IMR-90 (cell line): ENCODE results near the gene RNF217. TPM values are rescaled to one million over a fixed set of nuclear protein-coding genes. Genes with fewer than 3 reads are reported as not detected.

ENCODE experiments used
- ATAC-seq: fragments of 200-7000 bp; cut with Tn5 transposase; 2 replicates; pipeline ENCODE4 v1.9.1; 2020; ENCODE audit warnings: low read depth, mild to moderate bottlenecking, moderate library complexity
- BruUV-seq: library from RNA; stranded (reverse); fragments of 400-500 nt; replicated peaks from 2 replicates; lab custom pipeline; 2021; lab: Mats Ljungman, UMichigan
- CTCF ChIA-PET: fragments of 300-600 bp; formaldehyde crosslinking; extraction: SDS; loops from one replicate; lab custom pipeline; 2021; ENCODE audit warnings: antibody characterized with exemption; lab: Yijun Ruan, JAX
- POLR2A ChIA-PET: fragments of 300-600 bp; sonication (Branson Sonifier 250); formaldehyde crosslinking; loops from one replicate; lab custom pipeline; 2022; ENCODE audit warnings: antibody characterized with exemption; ENCODE audit not compliant: unreplicated experiment; lab: Charles Lee
- DNase-seq: peaks from one replicate; pipeline ENCODE4 v3.0.0; 2013
- H2AFZ ChIP-seq: replicated peaks from 2 replicates; pipeline ENCODE3; 2013; ENCODE audit warnings: low read length, mild to moderate bottlenecking; ENCODE audit not compliant: poor library complexity
- H2AK5ac ChIP-seq: 2 replicates; pipeline ENCODE4 v1.6.1; 2013; ENCODE audit warnings: low read depth, low read length, inconsistent platforms
- H2AK9ac ChIP-seq: replicated peaks from 2 replicates; pipeline ENCODE3; 2013; ENCODE audit warnings: mild to moderate bottlenecking, low read depth, low read length, moderate library complexity; ENCODE audit not compliant: poor library complexity
- H2BK120ac ChIP-seq: 2 replicates; pipeline ENCODE4 v1.6.1; 2013; ENCODE audit warnings: low read depth, low read length, inconsistent platforms
- H2BK15ac ChIP-seq: 3 replicates; pipeline ENCODE4 v1.6.1; 2013; ENCODE audit warnings: low read depth, low read length, inconsistent platforms
- H2BK20ac ChIP-seq: 2 replicates; pipeline ENCODE4 v1.6.1; 2013; ENCODE audit warnings: low read depth, mild to moderate bottlenecking, inconsistent platforms, low read length, moderate library complexity
- H2BK5ac ChIP-seq: 2 replicates; pipeline ENCODE4 v1.6.1; 2013; ENCODE audit warnings: mild to moderate bottlenecking, low read depth, low read length, inconsistent platforms; ENCODE audit not compliant: poor library complexity, severe bottlenecking
- H3K14ac ChIP-seq: replicated peaks from 2 replicates; pipeline ENCODE4 v1.6.1; 2013; ENCODE audit warnings: low read depth, low read length, inconsistent platforms
- H3K18ac ChIP-seq: 2 replicates; pipeline ENCODE4 v1.6.1; 2013; ENCODE audit warnings: low read depth, low read length, control low read depth
- H3K23ac ChIP-seq: 2 replicates; pipeline ENCODE4 v1.6.1; 2013; ENCODE audit warnings: low read depth, low read length, inconsistent platforms
- H3K27ac ChIP-seq: 2 replicates; pipeline ENCODE4 v1.5.1; 2013; ENCODE audit warnings: mild to moderate bottlenecking, control low read depth, low read length; ENCODE audit not compliant: insufficient read depth
- H3K27me3 ChIP-seq: 2 replicates; pipeline ENCODE4 v1.6.1; 2013; ENCODE audit warnings: low read length; ENCODE audit not compliant: control insufficient read depth, insufficient read depth
- H3K36me3 ChIP-seq: 2 replicates; pipeline ENCODE4 v1.6.1; 2013; ENCODE audit warnings: low read length, mixed read lengths; ENCODE audit not compliant: control insufficient read depth, insufficient read depth
- H3K4ac ChIP-seq: 2 replicates; pipeline ENCODE4 v1.6.1; 2013; ENCODE audit warnings: low read depth, low read length, inconsistent platforms
- H3K4me1 ChIP-seq: 2 replicates; pipeline ENCODE4 v1.6.1; 2013; ENCODE audit warnings: low read length, mixed read lengths; ENCODE audit not compliant: control insufficient read depth, insufficient read depth
- H3K4me2 ChIP-seq: 2 replicates; pipeline ENCODE4 v1.6.1; 2013; ENCODE audit warnings: low read depth, mild to moderate bottlenecking, control low read depth, low read length, moderate library complexity
- H3K4me3 ChIP-seq: 2 replicates; pipeline ENCODE4 v1.5.1; 2013; ENCODE audit warnings: low read depth, mild to moderate bottlenecking, control low read depth, low read length, moderate library complexity; ENCODE audit not compliant: insufficient read depth
- H3K56ac ChIP-seq: 2 replicates; pipeline ENCODE4 v1.6.1; 2013; ENCODE audit warnings: low read length, inconsistent platforms; ENCODE audit not compliant: insufficient read depth; ENCODE audit errors: extremely low read depth
- H3K79me1 ChIP-seq, 2 experiments: 2 replicates each; pipeline ENCODE4 v1.6.1; 2013; ENCODE audit warnings: low read length in 2 of 2, inconsistent platforms in 1 of 2, low read depth in 1 of 2
- H3K9ac ChIP-seq: 2 replicates; pipeline ENCODE4 v1.6.1; 2013; ENCODE audit warnings: low read depth, low read length, control low read depth
- H3K9me1 ChIP-seq: 2 replicates; pipeline ENCODE4 v1.6.1; 2013; ENCODE audit warnings: low read length, inconsistent platforms; ENCODE audit not compliant: insufficient read depth
- H3K9me3 ChIP-seq: 2 replicates; pipeline ENCODE4 v1.6.1; 2013; ENCODE audit warnings: low read length; ENCODE audit not compliant: control insufficient read depth, insufficient read depth
- H4K20me1 ChIP-seq: 2 replicates; pipeline ENCODE4 v1.6.1; 2013; ENCODE audit warnings: low read length, inconsistent platforms; ENCODE audit not compliant: insufficient read depth
- H4K5ac ChIP-seq: 2 replicates; pipeline ENCODE4 v1.6.1; 2013; ENCODE audit warnings: mild to moderate bottlenecking, low read depth, low read length, control low read depth
- H4K8ac ChIP-seq, 2 experiments: 2 replicates each; pipeline ENCODE4 v1.6.1; 2013; ENCODE audit warnings: low read depth in 2 of 2, low read length in 2 of 2, control low read depth in 1 of 2, inconsistent platforms in 1 of 2
- H4K91ac ChIP-seq: 2 replicates; pipeline ENCODE4 v1.6.1; 2013; ENCODE audit warnings: low read depth, low read length, inconsistent platforms; ENCODE audit not compliant: insufficient read depth
- NFE2L2 ChIP-seq: fragments of 150-350 bp; IDR thresholded peaks from 2 replicates; pipeline ENCODE4 v1.6.1; 2016; ENCODE audit warnings: low read depth, mild to moderate bottlenecking, low read length
- SMC3 ChIP-seq: fragments of 150-350 bp; IDR thresholded peaks from 2 replicates; pipeline ENCODE4 v1.6.1; 2016; ENCODE audit warnings: low read depth, mild to moderate bottlenecking, antibody characterized with exemption, low read length, moderate library complexity
- whole genome bisulfite sequencing, 2 experiments: methylation state at CpG; one replicate each; pipeline versions ENCODE4 v1.1.5 to v1.1.7; 2013; ENCODE audit warnings: missing lambda C conversion rate in 2 of 2; ENCODE audit not compliant: insufficient read length in 1 of 2; ENCODE audit errors: extremely low coverage in 2 of 2; 5-methylcytosine and 5-hydroxymethylcytosine counted together
- dilution Hi-C: fragments of 300-500 bp; cut with HindIII; formaldehyde crosslinking; loops from one replicate; pipeline ENCODE4 v1.14.3; 2018; ENCODE audit warnings: low sequenced_read_pairs; ENCODE audit not compliant: unreplicated experiment
- in situ Hi-C: fragments of 300-500 bp; cut with MboI; formaldehyde crosslinking; loops from 3 replicates; pipeline ENCODE4 v1.14.3; 2019; ENCODE audit warnings: low sequenced_read_pairs, inconsistent platforms, mixed read lengths
- intact Hi-C: fragments of 100-400 bp; cut with micrococcal nuclease; formaldehyde crosslinking; loops from 2 replicates; pipeline ENCODE4 v1.10.0; 2022
- polyA plus RNA-seq, 3 experiments: library from polyadenylated mRNA; depleted of rRNA; stranded (reverse); fragments of >200 nt; gene quantifications; 2 replicates each; pipeline ENCODE4 v1.2.3, GENCODE V29; 2012; ENCODE audit warnings: low replicate concordance in 1 of 3
- total RNA-seq: library from RNA; depleted of rRNA; stranded (reverse); fragments of >200 nt; gene quantifications from 2 replicates; pipeline ENCODE4 v1.2.3, GENCODE V29; 2012
- TF ChIP-seq, protein P1 (sequence below): conservative IDR thresholded peaks from 2 replicates; pipeline ENCODE4 v1.5.1; 2012; ENCODE audit warnings: mild to moderate bottlenecking, low read depth, low read length, improper control_type of control experiment

RNF217 gene
- total and polyA plus RNA-seq, 2 of the 4 experiments (the other 2 are of a cell fraction) = 11.7 to 20.4 TPM

DNA sequence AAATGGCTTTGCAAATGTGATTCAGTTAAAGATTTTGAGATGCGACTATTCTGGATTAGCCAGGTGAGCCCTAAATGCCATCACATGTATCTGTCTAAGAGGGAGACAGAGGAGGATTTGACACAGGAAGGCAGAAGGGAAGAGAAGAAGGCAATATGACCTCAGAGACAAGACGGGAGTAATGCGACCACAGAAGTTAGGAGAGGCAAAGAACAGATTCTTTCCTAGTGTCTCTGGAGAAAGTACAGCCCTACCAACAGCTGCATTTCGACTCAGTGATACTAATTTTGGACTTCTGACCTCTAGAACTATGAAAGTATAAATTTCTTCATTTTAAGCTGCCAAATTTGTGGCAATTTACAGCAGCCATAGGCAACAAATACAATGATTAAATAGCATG lies 167.1 kb downstream of the RNF217 start:
- dilution Hi-C loops (no loop called here), intact Hi-C loops (no loop called here), in situ Hi-C loops (no loop called here)
- H2BK120ac ChIP-seq = no peak overlapping the region
- no peaks in the 10 kb centered on the region for H3K79me1 ChIP-seq
- H4K20me1 ChIP-seq = no peaks in the 10 kb centered on the region
- no TSS peak for BruUV-seq
- no peaks in the 10 kb centered on the region for H3K9me3 ChIP-seq
- no peak overlapping the region for H3K14ac ChIP-seq
- no peak overlapping the region for H4K5ac ChIP-seq
- H3K9ac ChIP-seq = no peak overlapping the region
- no peak overlapping the region for H3K4me3 ChIP-seq
- no peak overlapping the region for H3K18ac ChIP-seq
- ATAC-seq = no peak
- no peak overlapping the region for H2BK5ac ChIP-seq
- no peaks in the 10 kb centered on the region for H3K36me3 ChIP-seq
- no peaks in the 10 kb centered on the region; the same call in 1 of the 2 replicates for H3K9me1 ChIP-seq
- H4K8ac ChIP-seq = no peak overlapping the region
- POLR2A ChIA-PET = no interaction called here
- CTCF ChIA-PET = no interaction called here
- no peak overlapping the region for H2AK9ac ChIP-seq
- H3K23ac ChIP-seq = no peak overlapping the region
- no peak overlapping the region for H4K91ac ChIP-seq
- no peak overlapping the region for H3K27ac ChIP-seq
- H3K56ac ChIP-seq = no peak overlapping the region
- TF ChIP-seq, protein P1, sequence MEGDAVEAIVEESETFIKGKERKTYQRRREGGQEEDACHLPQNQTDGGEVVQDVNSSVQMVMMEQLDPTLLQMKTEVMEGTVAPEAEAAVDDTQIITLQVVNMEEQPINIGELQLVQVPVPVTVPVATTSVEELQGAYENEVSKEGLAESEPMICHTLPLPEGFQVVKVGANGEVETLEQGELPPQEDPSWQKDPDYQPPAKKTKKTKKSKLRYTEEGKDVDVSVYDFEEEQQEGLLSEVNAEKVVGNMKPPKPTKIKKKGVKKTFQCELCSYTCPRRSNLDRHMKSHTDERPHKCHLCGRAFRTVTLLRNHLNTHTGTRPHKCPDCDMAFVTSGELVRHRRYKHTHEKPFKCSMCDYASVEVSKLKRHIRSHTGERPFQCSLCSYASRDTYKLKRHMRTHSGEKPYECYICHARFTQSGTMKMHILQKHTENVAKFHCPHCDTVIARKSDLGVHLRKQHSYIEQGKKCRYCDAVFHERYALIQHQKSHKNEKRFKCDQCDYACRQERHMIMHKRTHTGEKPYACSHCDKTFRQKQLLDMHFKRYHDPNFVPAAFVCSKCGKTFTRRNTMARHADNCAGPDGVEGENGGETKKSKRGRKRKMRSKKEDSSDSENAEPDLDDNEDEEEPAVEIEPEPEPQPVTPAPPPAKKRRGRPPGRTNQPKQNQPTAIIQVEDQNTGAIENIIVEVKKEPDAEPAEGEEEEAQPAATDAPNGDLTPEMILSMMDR = no peak
- TF ChIP-seq SMC3 (no peak), NFE2L2 (no peak)
- no peak overlapping the region for H3K4ac ChIP-seq
- no peak overlapping the region for H3K4me2 ChIP-seq
- no peaks in the 10 kb centered on the region for H3K27me3 ChIP-seq
- WGBS, 2 experiments = 86% methylated on average over 1 of the region's 4 CpGs; no CpG with 5 or more reads in 1 of the 2 experiments
- no peaks in the 10 kb centered on the region for H3K4me1 ChIP-seq
- H2AK5ac ChIP-seq = no peak overlapping the region
- H2BK20ac ChIP-seq = no peak overlapping the region
- no peak overlapping the region for H2BK15ac ChIP-seq
- DNase-seq = no peak
- no peak overlapping the region for H2AFZ ChIP-seq
